Fibroblast of peridontal ligament (primary cell): ENCODE data around the gene OPRD1.
"Not testable (repeated sequence)": the region's sequence is repeated elsewhere in the genome, so short reads cannot be mapped to it uniquely, and the experiment has no call there.

ENCODE experiments used
- DNase-seq: peaks from one replicate; pipeline ENCODE4 v3.0.0-alpha.2; 2010; ENCODE audit errors: extremely low read depth

OPRD1 gene

GRCh38 chr1:28811766-28812668 is at the start of gene OPRD1:
OPRD1 (plus strand) TSS chr1:28812170; CDS start chr1:28812384, 214 bp downstream.
- DNase-seq = no peak

GRCh38 chr1:28766532-28767183 is 45.3 kb upstream of the OPRD1 start:
- no peak for DNase-seq

GRCh38 chr1:28770601-28771165 is 41.3 kb upstream of the OPRD1 start:
- DNase-seq = no peak

GRCh38 chr1:28771921-28772320 is 40.0 kb upstream of the OPRD1 start:
- not testable (repeated sequence) for DNase-seq

GRCh38 chr1:28773105-28773504 is 38.9 kb upstream of the OPRD1 start:
- no peak for DNase-seq

- DNase-seq = peak; percentile 63
Measured at GRCh38 chr1:28775121-28775942, 36.6 kb upstream of the OPRD1 start.

- DNase-seq = no peak
Measured at GRCh38 chr1:28776341-28776740, 35.6 kb upstream of the OPRD1 start.

- DNase-seq = no peak
Measured at GRCh38 chr1:28778021-28778420, 33.9 kb upstream of the OPRD1 start.

GRCh38 chr1:28779751-28780408 is 32.1 kb upstream of the OPRD1 start:
- no peak for DNase-seq

- no peak for DNase-seq
Measured at GRCh38 chr1:28781305-28781704, 30.7 kb upstream of the OPRD1 start.

- DNase-seq = peak; percentile 18
Measured at GRCh38 chr1:28782011-28782410, 30.0 kb upstream of the OPRD1 start.

GRCh38 chr1:28783363-28783762 is 28.6 kb upstream of the OPRD1 start:
- DNase-seq = no peak

- DNase-seq = no peak
Measured at GRCh38 chr1:28789412-28789811, 22.6 kb upstream of the OPRD1 start.

GRCh38 chr1:28789816-28790215 is 22.2 kb upstream of the OPRD1 start:
- no peak for DNase-seq

GRCh38 chr1:28790377-28791035 is 21.5 kb upstream of the OPRD1 start:
- no peak for DNase-seq

GRCh38 chr1:28791929-28792328 is 20.0 kb upstream of the OPRD1 start:
- DNase-seq = not testable (repeated sequence)

- no peak for DNase-seq
Measured at GRCh38 chr1:28792644-28793121, 19.3 kb upstream of the OPRD1 start.

- DNase-seq = not testable (repeated sequence)
Measured at GRCh38 chr1:28794582-28794981, 17.4 kb upstream of the OPRD1 start.

- peak; percentile 13 for DNase-seq
Measured at GRCh38 chr1:28796352-28797211, 15.4 kb upstream of the OPRD1 start.

GRCh38 chr1:28800324-28800723 is 11.6 kb upstream of the OPRD1 start:
- no peak for DNase-seq
